HG03025 (cell line): Measurements from ENCODE around the gene SPRN.

Experiments
- ATAC-seq: cut with Tn5 transposase; IDR thresholded peaks from one replicate; pipeline ENCODE4 v1.9.1; 2021; ENCODE audit warnings: mild to moderate bottlenecking, moderate library complexity; ENCODE audit not compliant: unreplicated experiment, low FRiP score

The SPRN gene

GRCh38 chr10:133457100-133457841 lies 32.8 kb upstream of the SPRN start:
- ATAC-seq = no peak

DNA sequence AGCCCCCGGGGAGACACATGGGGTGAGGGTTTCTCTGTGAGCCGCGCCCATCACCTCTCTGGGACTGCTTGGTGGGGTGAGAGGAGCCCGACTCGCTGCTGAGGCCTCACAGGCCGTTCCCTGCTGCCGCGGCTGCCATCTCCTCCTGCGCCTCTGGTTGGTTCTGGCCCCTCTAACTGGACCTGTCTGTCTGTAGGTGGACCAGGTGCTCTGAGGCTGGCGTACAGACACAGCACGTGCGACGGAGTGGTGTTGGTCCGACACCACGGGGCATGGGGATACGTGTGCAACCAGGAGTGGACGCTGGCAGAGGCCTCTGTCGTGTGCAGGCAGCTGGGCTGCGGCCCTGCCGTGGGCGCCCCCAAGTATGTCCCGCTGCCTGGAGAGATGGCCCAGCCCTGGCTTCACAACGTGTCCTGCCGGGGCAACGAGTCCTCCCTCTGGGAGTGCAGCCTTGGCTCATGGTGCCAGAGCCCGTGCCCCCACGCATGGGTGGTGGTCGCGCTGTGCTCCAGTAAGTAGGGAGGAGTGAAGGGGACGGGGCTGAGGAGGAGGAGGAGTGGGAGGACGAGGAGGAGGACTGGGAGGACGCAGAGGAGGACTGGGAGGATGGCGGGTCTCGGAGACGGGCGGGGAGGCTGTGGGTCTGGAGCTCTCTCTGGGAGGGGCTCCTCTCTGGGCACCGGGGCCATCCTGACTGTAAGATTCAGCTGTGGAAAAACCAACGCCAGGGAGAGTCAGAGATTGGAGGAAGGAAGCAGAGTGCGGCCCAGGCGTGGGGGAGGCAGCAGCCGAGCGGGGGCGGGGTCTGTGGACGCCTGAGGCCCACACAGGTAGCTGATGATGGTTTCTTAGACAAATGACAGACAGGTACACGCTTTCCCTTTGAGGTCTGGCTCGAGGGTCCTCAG lies 31.9 kb upstream of the SPRN start:
- ATAC-seq = no peak

DNA sequence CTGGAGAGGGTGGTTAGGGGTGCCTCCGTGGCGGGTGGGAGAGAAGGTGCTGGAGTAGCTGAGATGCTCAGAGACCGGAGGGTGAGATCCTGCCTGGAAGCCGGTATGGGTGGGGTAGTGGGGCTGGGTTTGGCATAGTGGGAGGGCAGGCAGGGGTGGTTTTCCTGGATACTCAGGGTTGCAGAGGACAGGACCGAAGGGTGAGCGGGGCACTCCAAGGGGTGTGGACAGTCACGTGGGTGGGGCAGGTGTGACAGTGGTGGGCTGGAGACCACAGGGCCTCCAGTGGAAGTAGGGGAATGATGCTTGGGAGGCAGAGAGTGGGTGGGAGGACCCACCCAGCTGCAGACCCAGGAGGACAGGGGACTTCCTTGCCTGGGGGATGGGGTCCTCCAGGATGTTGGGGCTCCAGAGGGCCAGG lies 31.2 kb upstream of the SPRN start:
- no peak for ATAC-seq

DNA sequence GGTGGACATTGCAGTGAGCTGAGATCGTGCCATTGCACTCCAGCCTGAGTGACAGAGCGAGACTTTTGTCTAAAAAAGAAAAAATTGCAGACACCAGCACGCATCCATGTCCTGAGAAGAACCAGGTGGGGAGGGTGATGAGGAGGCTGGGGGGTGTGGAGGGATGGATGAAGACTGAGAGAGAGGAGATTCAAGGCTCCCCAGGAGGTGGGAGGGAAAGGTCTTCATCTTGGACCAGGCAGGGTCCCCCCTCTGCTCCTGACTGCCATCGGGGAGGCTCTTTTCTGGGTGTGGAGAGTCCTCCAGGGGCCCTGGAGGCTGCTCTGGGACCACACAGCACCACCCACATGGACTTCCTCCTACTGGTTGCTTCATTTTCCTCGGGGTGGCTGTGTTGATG lies 30.8 kb upstream of the SPRN start:
- no peak for ATAC-seq

- ATAC-seq = no peak
Measured at GRCh38 chr10:133454204-133454893, 29.9 kb upstream of the SPRN start.

GRCh38 chr10:133453516-133454203 lies 29.2 kb upstream of the SPRN start, which contains the start of gene SCART1:
SCART1 (plus strand) TSS chr10:133453945; CDS start chr10:133453998, 53 bp downstream.
- no peak for ATAC-seq

GRCh38 chr10:133452453-133452852 lies 28.0 kb upstream of the SPRN start:
- ATAC-seq = no peak

GRCh38 chr10:133451346-133451745 lies 26.9 kb upstream of the SPRN start:
- ATAC-seq = no peak

DNA sequence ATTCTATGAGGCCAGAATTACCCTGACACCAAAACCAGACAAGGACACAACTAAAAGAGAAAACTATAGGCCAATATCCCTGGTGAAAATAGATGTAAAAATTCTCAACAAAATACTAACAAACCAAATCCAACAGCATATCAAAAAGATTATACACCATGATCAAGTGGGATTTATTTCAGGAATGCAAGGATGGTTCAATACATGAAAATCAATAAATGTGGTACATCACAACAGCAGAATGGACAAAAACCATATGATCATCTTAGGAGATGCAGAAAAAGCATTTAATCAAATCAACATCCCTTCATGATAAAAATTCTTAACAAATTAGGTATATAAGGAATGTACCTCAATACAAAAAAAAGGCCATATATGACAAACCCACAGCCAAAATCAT lies 23.7 kb upstream of the SPRN start:
- ATAC-seq = no peak

DNA sequence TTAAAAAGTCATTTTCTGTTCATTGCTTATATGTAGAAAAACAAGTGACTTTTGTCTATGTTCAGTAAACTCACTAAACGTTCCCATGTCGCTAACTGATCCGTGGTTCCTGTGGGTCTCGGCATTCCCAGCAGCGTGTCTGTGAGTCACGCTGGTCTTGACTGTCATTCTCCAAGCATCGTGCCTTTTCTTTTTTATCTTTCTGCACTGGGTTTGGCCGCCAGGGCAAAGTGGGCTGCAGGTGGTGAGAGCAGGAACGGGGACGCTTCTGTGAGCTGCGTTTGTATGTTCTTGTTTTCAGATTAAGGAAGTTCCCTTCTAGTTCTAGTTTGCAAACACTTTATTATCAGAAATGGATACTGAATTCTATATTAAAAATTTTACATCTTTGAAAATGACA lies 22.6 kb upstream of the SPRN start:
- no peak for ATAC-seq

- no peak for ATAC-seq
Measured at GRCh38 chr10:133445751-133446708, 21.6 kb upstream of the SPRN start.

DNA sequence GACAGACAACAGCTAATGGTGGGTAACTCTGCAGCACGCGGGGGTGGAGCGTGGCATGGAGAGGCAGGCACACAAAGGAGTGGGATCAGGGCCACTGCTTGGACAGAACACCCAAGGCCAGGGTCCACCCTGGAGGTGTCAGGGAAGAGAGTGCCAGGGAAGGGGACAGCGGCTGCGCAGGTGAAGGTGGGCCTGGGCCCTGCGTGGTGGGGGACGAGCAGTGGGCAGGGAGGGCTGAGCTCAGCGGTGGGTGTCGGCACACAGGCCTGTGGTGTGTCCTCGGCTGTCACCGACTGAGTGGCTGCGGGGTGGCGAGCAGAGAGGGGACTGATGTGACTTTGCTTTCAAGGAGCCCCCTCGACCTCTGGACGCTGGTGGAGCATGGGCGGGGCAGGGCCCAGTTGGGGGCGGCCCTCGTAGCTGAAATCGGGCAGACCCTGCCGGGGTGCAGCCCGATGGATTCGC lies 20.9 kb upstream of the SPRN start:
- ATAC-seq = no peak

GRCh38 chr10:133444342-133445267 lies 20.2 kb upstream of the SPRN start:
- no peak for ATAC-seq

DNA sequence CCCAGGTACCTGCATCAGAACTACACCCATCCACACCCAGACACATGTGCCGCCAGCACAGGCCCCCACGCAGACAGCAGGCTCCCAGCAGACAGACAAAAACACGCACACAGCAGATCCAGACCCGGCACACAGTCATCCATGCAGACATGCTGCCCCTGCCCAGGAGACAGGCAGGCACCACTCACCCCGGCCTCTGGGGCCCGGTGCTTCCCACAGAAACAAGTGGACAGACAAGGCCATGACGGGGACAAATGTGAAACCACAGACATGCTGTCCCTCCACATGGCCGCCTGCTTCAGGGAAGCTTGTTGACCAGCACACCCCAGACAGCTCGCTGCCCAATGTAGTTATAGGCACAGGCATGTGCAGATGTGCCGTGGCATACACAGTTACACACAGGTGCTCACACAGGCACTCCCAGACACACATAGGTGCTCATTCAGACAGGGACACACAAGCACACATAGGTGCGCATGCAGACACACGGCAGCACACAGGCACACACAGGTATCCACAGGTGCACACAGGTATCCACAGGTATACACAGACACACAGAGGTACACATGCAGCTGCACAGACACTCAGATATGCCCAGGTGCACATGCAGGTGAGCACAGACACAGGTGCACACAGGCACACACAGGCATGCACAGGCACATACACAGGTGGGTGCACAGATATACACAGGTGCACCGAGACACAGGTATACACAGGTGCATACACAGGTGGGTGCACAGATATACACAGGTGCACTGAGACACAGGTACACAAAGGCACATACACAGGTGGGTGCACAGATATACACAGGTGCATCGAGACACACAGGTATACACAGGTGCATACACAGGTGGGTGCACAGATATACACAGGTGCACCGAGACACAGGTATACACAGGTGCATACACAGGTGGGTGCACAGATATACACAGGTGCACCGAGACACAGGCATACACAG lies 18.8 kb upstream of the SPRN start:
- ATAC-seq = no peak

DNA sequence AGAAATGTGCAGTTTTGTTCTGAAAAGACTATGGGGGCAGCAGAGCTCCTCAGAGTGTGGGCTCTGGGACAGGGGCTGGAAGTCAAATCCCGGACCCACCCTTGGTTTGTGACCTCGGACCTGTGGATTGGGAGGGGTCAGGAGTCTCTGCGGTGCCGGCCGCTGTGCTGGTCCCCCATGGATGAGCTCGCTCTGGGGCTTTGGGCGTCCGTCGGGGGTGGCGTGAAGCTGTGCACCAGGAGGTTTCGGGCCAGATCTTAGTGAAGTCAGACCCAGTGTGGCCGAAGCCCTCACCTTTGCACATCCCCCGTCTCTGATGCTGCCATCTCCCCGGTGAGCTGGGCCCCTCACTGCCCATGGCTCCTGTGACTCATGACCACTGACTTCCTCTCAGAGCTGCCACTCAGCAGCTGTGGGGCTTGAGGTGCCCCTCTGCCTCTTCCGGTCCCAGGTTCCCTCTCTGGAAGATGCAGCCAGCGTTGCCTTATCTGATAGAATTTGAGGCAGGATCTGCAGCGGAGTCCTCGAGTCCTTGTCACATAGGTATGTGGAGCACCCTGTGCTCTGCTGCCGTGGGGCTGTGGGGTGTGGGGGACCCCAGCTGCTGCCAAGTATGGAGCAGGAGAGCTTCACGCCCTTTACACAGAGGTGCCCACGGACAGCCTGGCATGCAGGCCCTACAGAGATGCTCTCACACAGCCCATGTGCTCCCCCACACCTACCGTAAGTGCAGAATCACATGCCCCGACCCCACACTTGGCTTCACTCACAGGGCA lies 18.0 kb upstream of the SPRN start:
- ATAC-seq = no peak

DNA sequence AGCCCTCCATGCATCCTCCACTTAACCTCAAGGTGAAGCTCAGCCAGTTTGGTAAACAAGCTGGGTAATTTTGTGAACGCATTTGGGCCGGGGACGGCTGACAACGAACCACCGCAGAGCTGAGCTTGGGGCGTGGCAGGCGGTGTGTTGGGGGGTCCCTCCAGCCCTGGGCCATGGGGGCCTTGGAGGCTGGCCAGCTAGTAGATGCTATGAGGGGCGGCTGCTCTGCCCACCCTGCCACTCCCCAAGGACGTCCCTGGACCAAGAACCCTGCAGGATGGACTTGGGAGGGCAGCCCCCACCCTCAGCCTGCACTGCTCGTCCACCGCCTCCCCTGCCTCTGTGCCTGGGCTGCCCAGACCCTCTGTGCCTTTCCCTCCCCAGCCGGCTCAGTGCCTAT lies 17.4 kb upstream of the SPRN start:
- no peak for ATAC-seq
